ENCODE data around the gene SERPINA9. TPM values are rescaled to one million over a fixed set of nuclear protein-coding genes. Genes with fewer than 3 reads are reported as not detected.

Gene SERPINA9
- total RNA-seq, 1 donor from 2014 or later: not detected

DNA sequence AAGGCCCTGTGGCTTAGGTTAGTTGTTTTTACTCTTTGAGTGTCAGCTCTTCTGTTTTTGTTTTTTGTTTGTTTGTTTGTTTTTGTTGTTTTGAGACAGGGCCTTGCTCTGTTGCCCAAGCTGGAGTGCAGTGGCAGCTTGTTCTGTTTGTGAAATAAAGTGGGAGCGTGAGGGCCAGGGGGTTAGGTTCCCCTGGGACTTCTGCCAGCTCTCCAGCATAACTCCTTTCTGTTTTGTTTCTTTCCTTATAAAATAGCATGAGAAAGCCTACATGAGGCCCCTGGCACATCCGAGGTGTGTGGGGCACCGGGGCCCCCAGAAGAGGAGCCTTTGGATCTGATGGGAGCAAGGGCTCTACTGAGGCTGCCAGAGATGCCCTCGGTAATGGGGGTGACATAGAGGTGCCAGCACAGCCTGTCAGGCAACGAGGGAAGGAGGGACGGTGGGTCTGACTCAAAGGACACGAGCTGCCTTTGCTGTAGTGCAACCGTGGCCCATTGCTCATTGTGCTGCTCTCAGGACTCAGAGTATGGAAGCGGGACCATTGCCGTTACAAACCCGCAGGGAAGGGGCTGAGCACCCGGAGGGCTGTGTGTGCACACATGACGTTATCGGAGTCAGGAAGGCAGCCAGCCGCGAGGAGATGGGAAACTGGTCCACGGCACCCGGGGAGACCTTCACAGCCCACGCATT is 14.3 kb downstream of the SERPINA9 start:
- Mint-ChIP-seq H3K36me3 (no peaks in the 10 kb centered on the region), H3K27me3 (peaks cover 10% of the 10 kb centered on the region), H3K27ac (no peak overlapping the region), H3K4me1 (ENCODE audit: unreplicated experiment) (no peaks in the 10 kb centered on the region), H3K4me3 (no peak overlapping the region), H3K9me3 (peaks cover 6% of the 10 kb centered on the region)
- no peak for DNase-seq (ENCODE audit: extremely low spot score, unreplicated experiment)
- TF ChIP-seq CTCF (conservative IDR thresholded peaks at IDR 0.05): no peak

DNA sequence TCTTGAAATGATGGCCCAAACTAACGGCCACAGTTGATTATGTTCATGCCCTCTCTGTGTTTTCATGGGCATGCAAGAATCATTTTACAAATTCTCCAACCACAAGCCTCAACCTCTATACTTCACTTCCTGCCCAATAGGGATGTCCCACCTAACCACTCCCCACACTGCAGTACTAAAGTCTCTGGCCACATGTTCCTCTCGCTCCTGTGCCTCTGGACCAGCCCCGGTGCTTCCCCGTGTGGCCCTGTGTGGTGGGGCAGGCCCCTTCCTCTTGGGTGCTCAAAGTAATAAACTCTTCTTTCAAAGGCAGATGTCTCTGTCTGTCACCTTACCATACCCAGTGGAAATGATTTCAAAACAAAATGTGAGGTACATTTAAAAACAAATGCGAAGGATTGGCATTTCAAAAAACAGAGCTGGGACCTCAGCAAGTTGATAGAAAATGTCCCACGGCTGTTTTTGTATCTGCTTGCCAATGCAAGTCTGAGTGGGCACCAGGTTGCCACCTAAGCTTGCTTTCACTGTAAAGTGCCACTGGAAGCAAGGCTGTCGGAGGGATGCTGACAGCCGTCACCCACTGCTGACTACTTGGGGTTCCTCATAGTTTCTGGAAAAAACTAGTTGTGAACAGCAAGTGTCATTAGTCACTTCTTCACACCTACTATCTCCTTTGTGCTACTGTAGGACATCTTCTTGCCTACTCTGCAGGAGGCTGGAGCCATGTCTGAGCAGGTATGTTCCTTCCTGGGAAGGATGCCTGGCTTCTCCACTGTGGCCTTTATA is 15.2 kb downstream of the SERPINA9 start:
- Mint-ChIP-seq H3K36me3 (no peaks in the 10 kb centered on the region), H3K4me3 (no peak overlapping the region), H3K9me3 (no peaks in the 10 kb centered on the region)

DNA sequence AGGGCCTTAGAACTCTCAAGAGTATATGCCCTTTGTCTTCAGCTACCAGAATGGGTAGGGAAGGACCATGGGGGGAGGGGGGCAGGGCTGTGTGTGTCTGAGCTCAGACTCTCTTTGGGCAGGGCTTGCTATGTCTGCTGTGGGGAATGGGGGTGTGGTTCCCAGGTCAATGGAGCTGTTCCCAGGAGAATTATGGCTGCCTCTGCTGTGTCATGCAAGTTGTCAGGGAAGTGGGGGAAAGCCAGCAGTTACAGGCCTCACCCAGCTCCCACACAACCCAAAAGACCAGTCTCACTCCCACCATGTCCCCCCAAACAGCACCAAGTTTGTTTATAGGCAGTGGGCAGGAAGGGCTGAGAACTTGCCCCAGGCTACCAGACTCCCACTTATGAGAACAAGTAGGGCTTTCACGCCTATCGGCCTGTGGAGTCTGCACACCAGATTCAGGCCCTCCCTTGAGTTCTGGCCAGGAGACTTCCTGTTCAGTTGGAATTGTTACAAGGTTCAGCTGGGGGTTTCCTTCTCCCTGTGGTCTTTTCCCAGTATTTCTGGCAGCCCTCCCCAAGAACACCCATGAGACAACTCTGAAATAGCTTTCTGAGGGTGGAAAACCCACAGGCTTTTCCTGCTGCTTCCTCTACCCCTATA is 17.3 kb downstream of the SERPINA9 start:
- Mint-ChIP-seq H3K4me3 (no peak overlapping the region), H3K9me3 (no peaks in the 10 kb centered on the region), H3K4me1 (ENCODE audit: unreplicated experiment) (no peaks in the 10 kb centered on the region), H3K27ac (no peak overlapping the region), H3K36me3 (no peaks in the 10 kb centered on the region), H3K27me3 (peaks cover 17% of the 10 kb centered on the region)
- no peak for DNase-seq (ENCODE audit: extremely low spot score, unreplicated experiment)
- no peak for TF ChIP-seq CTCF (conservative IDR thresholded peaks at IDR 0.05)

More for the DNA sequence above, 15.2 kb downstream of the SERPINA9 start:
- no peak for TF ChIP-seq CTCF (conservative IDR thresholded peaks at IDR 0.05)
- H3K27ac Mint-ChIP-seq: no peak overlapping the region
- H3K4me1 Mint-ChIP-seq (ENCODE audit: unreplicated experiment): no peaks in the 10 kb centered on the region
- no peak for DNase-seq (ENCODE audit: extremely low spot score, unreplicated experiment)
- H3K27me3 Mint-ChIP-seq: peaks cover 5% of the 10 kb centered on the region

DNA sequence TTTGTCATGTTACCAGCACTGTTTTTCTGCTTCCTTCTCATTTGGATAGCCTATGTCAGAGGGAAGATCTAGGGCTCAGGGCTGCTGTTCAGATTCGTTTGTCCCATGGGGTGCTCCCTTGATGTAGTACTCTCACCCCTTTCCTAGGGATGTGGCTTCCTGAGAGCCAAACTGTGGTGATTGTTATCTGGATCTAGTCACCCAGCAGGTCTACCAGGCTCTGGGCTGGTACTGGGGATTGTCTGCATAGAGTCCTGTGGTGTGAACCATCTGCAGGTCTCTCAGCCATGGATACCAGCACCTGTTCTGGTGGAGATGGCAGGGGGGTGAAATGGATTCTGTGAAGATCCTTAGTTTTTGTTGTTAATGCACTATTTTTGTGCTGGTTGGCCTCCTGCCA is 17.9 kb downstream of the SERPINA9 start:
- TF ChIP-seq CTCF (conservative IDR thresholded peaks at IDR 0.05): no peak
- H3K27me3 Mint-ChIP-seq: peaks cover 20% of the 10 kb centered on the region
- H3K4me3 Mint-ChIP-seq: no peak overlapping the region
- no peaks in the 10 kb centered on the region for H3K36me3 Mint-ChIP-seq
- no peaks in the 10 kb centered on the region for H3K4me1 Mint-ChIP-seq (ENCODE audit: unreplicated experiment)
- DNase-seq (ENCODE audit: extremely low spot score, unreplicated experiment): no peak
- no peaks in the 10 kb centered on the region for H3K9me3 Mint-ChIP-seq
- no peak overlapping the region for H3K27ac Mint-ChIP-seq

DNA sequence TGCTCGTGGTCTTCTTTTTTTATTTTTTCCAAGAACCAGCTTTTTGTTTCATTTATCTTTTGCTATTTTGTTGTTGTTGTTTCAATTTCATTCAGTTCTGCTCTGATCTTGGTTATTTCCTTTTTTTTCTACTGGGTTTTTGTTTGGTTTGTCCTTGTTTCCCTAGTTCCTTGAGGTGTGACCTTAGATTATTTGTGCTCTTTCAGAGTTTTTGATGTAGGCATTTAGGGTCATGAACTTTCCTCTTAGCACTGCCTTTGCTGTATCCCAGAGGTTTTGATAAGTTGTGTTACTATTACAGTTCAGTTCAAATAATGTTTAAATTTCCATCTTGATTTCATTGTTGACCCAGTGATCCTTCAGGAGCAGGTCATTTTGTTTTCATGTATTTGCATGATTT is 20.1 kb downstream of the SERPINA9 start:
- H3K4me3 Mint-ChIP-seq: no peak overlapping the region

More for the DNA sequence above, 20.1 kb downstream of the SERPINA9 start:
- Mint-ChIP-seq H3K9me3 (no peaks in the 10 kb centered on the region), H3K27ac (no peak overlapping the region), H3K27me3 (peaks cover 38% of the 10 kb centered on the region), H3K36me3 (no peaks in the 10 kb centered on the region), H3K4me1 (ENCODE audit: unreplicated experiment) (no peaks in the 10 kb centered on the region)
- no peak for TF ChIP-seq CTCF (conservative IDR thresholded peaks at IDR 0.05)
- DNase-seq (ENCODE audit: extremely low spot score, unreplicated experiment): no peak
